ENCODE data around the gene TFB2M. TPM values are rescaled to one million over a fixed set of nuclear protein-coding genes. Genes with fewer than 3 reads are reported as not detected.
"Not testable (repeated sequence)": the region's sequence is repeated elsewhere in the genome, so short reads cannot be mapped to it uniquely, and the experiment has no call there.

TFB2M gene
- total RNA-seq, 2 experiments from 2014 or later = 15.0 to 17.5 TPM

GRCh38 chr1:246565751-246566127 is 322 bp downstream of the TFB2M start:
- peak overlapping the region; percentile 92 for H3K4me3 ChIP-seq (ENCODE audit: low read depth, low read length, poor library complexity, severe bottlenecking)

GRCh38 chr1:246564839-246565750 is 966 bp downstream of the TFB2M start:
- peak overlapping the region; percentile 83; the same call in 1 of the 2 replicates for H2AFZ ChIP-seq (ENCODE audit: low read length)
- H4K20me1 ChIP-seq (ENCODE audit: insufficient read depth, low read length) = no peaks in the 10 kb centered on the region
- TF ChIP-seq EZH2phosphoT487 (IDR thresholded peaks at IDR 0.05; ENCODE audit: borderline replicate concordance, low read depth, low read length) (no peak), CTCF (conservative IDR thresholded peaks at IDR 0.05; ENCODE audit: low read length) (no peak)
- no peaks in the 10 kb centered on the region for H3K9me3 ChIP-seq (ENCODE audit: low read length)
- ChIA-PET CTCF (ENCODE audit: unreplicated experiment) (interaction anchor here (1.5 kb wide), 1 partner anchor 14 kb away, joined by 4 read pairs; no protein-coding TSS in a partner anchor), POLR2A (interaction anchor here (0.6 to 2.0 kb wide), 3 partner anchors 15 to 77 kb away, joined by 3 to 7 read pairs (median 3); no protein-coding TSS in a partner anchor)
- intact Hi-C loops (cut with micrococcal nuclease; ENCODE audit: unreplicated experiment) = loop anchor here (5.0 to 10.0 kb wide), 3 partner anchors 122 to 650 kb away; no protein-coding TSS in a partner anchor
- peaks cover 36% of the 10 kb centered on the region for H3K4me1 ChIP-seq (ENCODE audit: insufficient read depth, low read length, poor library complexity, severe bottlenecking)
- peak overlapping the region; percentile 80 for H3K4me2 ChIP-seq (ENCODE audit: low read length)
- no peaks in the 10 kb centered on the region for H3K9me2 ChIP-seq (ENCODE audit: insufficient read depth, low read length)
- BruUV-seq (replicated peaks) = no TSS peak
- DNase-seq (ENCODE audit: low spot score) = no peak
- no peak overlapping the region for H3K27ac ChIP-seq (ENCODE audit: low read depth, low read length, poor library complexity, severe bottlenecking)
- peak overlapping the region; percentile 92 for H3K4me3 ChIP-seq (ENCODE audit: low read depth, low read length, poor library complexity, severe bottlenecking)
- peaks cover 59% of the 10 kb centered on the region for H3K79me2 ChIP-seq (ENCODE audit: insufficient read depth, low read depth, low read length)
- H3K36me3 ChIP-seq (ENCODE audit: insufficient read depth, low read length) = peaks cover 36% of the 10 kb centered on the region

More at GRCh38 chr1:246565751-246566127, 322 bp downstream of the TFB2M start:
- Histone ChIP-seq H4K20me1 (ENCODE audit: insufficient read depth, low read length) (no peaks in the 10 kb centered on the region), H3K4me2 (ENCODE audit: low read length) (peak overlapping the region; percentile 80), H3K9me2 (ENCODE audit: insufficient read depth, low read length) (no peaks in the 10 kb centered on the region), H3K9me3 (ENCODE audit: low read length) (no peaks in the 10 kb centered on the region; the same call in 1 of the 2 replicates), H2AFZ (ENCODE audit: low read length) (peak overlapping the region; percentile 83; the same call in 1 of the 2 replicates), H3K27ac (ENCODE audit: low read depth, low read length, poor library complexity, severe bottlenecking) (peak overlapping the region; percentile 29), H3K4me1 (ENCODE audit: insufficient read depth, low read length, poor library complexity, severe bottlenecking) (peaks cover 43% of the 10 kb centered on the region), H3K36me3 (ENCODE audit: insufficient read depth, low read length) (peaks cover 30% of the 10 kb centered on the region), H3K79me2 (ENCODE audit: insufficient read depth, low read depth, low read length) (peaks cover 66% of the 10 kb centered on the region)
- ChIA-PET POLR2A (interaction anchor here (0.9 to 2.0 kb wide), 3 partner anchors 10 to 77 kb away, joined by 3 to 7 read pairs (median 3); no protein-coding TSS in a partner anchor), CTCF (ENCODE audit: unreplicated experiment) (interaction anchor here (1.5 kb wide), 1 partner anchor 13 kb away, joined by 4 read pairs; no protein-coding TSS in a partner anchor)
- TF ChIP-seq EZH2phosphoT487 (IDR thresholded peaks at IDR 0.05; ENCODE audit: borderline replicate concordance, low read depth, low read length) = no peak
- TF ChIP-seq CTCF (conservative IDR thresholded peaks at IDR 0.05; ENCODE audit: low read length) = no peak
- intact Hi-C loops (cut with micrococcal nuclease; ENCODE audit: unreplicated experiment) = loop anchor here (1.0 to 10.0 kb wide), 5 partner anchors 59 to 649 kb away; partner anchors contain the start of genes AHCTF1 and SMYD3
- no TSS peak for BruUV-seq (replicated peaks)
- DNase-seq (ENCODE audit: low spot score) = no peak

- Histone ChIP-seq H3K36me3 (ENCODE audit: insufficient read depth, low read length) (peaks cover 77% of the 10 kb centered on the region), H3K79me2 (ENCODE audit: insufficient read depth, low read depth, low read length) (peaks cover 27% of the 10 kb centered on the region), H3K4me1 (ENCODE audit: insufficient read depth, low read length, poor library complexity, severe bottlenecking) (peaks cover 12% of the 10 kb centered on the region)
- POLR2A ChIA-PET; H3K4me2 ChIP-seq (ENCODE audit: low read length); H3K9me2 ChIP-seq (ENCODE audit: insufficient read depth, low read length); H4K20me1 ChIP-seq (ENCODE audit: insufficient read depth, low read length); H2AFZ ChIP-seq (ENCODE audit: low read length); H3K4me3 ChIP-seq (ENCODE audit: low read depth, low read length, poor library complexity, severe bottlenecking); H3K9me3 ChIP-seq (ENCODE audit: low read length); BruUV-seq (replicated peaks); DNase-seq (ENCODE audit: low spot score); CTCF ChIA-PET (ENCODE audit: unreplicated experiment); H3K27ac ChIP-seq (ENCODE audit: low read depth, low read length, poor library complexity, severe bottlenecking): not testable (repeated sequence)
- intact Hi-C loops (cut with micrococcal nuclease; ENCODE audit: unreplicated experiment) = loop anchor here (10.0 kb wide), 1 partner anchor 654 kb away; no protein-coding TSS in a partner anchor
Observed at GRCh38 chr1:246560833-246561232, 5.2 kb downstream of the TFB2M start.

All from OCI-LY7 (cell line).